ENCODE measurements around the gene MBNL3. TPM values are rescaled to one million over a fixed set of nuclear protein-coding genes. Genes with fewer than 3 reads are reported as not detected.
"Not testable (repeated sequence)": the region's sequence is repeated elsewhere in the genome, so short reads cannot be mapped to it uniquely, and the experiment has no call there.

Gene MBNL3
- total RNA-seq, 1 donor from 2014 or later: 8.9 TPM

- H3K27ac Mint-ChIP-seq; H3K27me3 Mint-ChIP-seq (ENCODE audit: insufficient read depth); H3K36me3 Mint-ChIP-seq (ENCODE audit: low read depth); H3K9me3 Mint-ChIP-seq; DNase-seq (ENCODE audit: low spot score); intact Hi-C loops (cut with micrococcal nuclease); H3K4me1 Mint-ChIP-seq (ENCODE audit: low read depth); H3K4me3 Mint-ChIP-seq: not testable (repeated sequence)
Observed at GRCh38 chrX:132326960-132327359, 161.9 kb downstream of the MBNL3 start.
